Right lobe of liver (tissue), 6 donors: ENCODE results near the gene LAMC2. TPM values are rescaled to one million over a fixed set of nuclear protein-coding genes. Genes with fewer than 3 reads are reported as not detected.
A peak's percentile ranks its signal among the peaks of the same experiment; 100 is the strongest.

Experiments used
- ATAC-seq, 4 donors: fragments of 200-7000 bp; cut with Tn5 transposase; one replicate each; pipeline ENCODE4 v1.9.1; 2020; ENCODE audit warnings: mild to moderate bottlenecking in 4 of 4, moderate library complexity in 4 of 4
- DNase-seq, 3 donors: peaks; one replicate each; pipeline ENCODE4 v3.0.0-alpha.2; 2020
- H3K27ac ChIP-seq, 3 donors: fragments of 200-600 bp; one replicate each; pipeline ENCODE4 v1.8.0; 2022
- H3K27me3 ChIP-seq, 2 donors: fragments of 200-600 bp; one replicate each; pipeline ENCODE4 v1.8.0; 2022
- H3K36me3 ChIP-seq, 4 donors: fragments of 200-600 bp; sonication (generic) in 1 of 4; one replicate each; pipeline versions ENCODE4 v1.5.1 to v1.8.0; 2017 to 2022; ENCODE audit warnings: control low read depth in 1 of 4
- H3K4me1 ChIP-seq, 4 donors: fragments of 200-600 bp; sonication (generic) in 1 of 4; one replicate each; pipeline versions ENCODE4 v1.5.1 to v1.8.0; 2017 to 2022; ENCODE audit warnings: control low read depth in 1 of 4
- H3K4me3 ChIP-seq, 3 donors: fragments of 200-600 bp; one replicate each; pipeline ENCODE4 v1.8.0; 2022
- H3K9me3 ChIP-seq, 4 donors: fragments of 200-600 bp; sonication (generic) in 1 of 4; one replicate each; pipeline versions ENCODE4 v1.5.1 to v1.8.0; 2017 to 2022; ENCODE audit warnings: control low read depth in 1 of 4
- POLR2A ChIP-seq: fragments of 450-650 bp; IDR thresholded peaks from one replicate; pipeline ENCODE4 v1.6.1; 2017; ENCODE audit warnings: antibody characterized with exemption, mild to moderate bottlenecking
- WGBS: methylation state at CpG from one replicate; pipeline ENCODE4 v1.1.6; 2018; ENCODE audit warnings: low coverage, low lambda C conversion rate; ENCODE audit not compliant: insufficient coverage; ENCODE audit errors: missing lambda C conversion rate; 5-methylcytosine and 5-hydroxymethylcytosine counted together
- intact Hi-C, 2 donors: fragments of 100-400 bp; cut with DNase I; formaldehyde crosslinking; loops; one replicate each; pipeline versions ENCODE4 v1.11.2 to v1.14.1; 2022
- total RNA-seq, 6 experiments: library from RNA; depleted of rRNA in 2 of 6; stranded (reverse); fragments of >200 nt in 2 of 6; fragmentation: NEBNext Ultra II Directional in 3 of 6; extraction: Animal tissue kit (Norgen Biotek cat#: 25700) in 3 of 6; gene quantifications; one replicate each; pipeline versions ENCODE4 v1.1.0 to v1.2.4, GENCODE V29; 2016 to 2023
- TF ChIP-seq, protein P1 (sequence below), 4 donors: fragments of 200-600 bp in 3 of 4; fragments of 450-650 bp in 1 of 4; IDR thresholded peaks; one replicate each; pipeline versions ENCODE4 v1.5.1 to v1.8.0; 2016 to 2022; ENCODE audit warnings: antibody characterized with exemption in 4 of 4, mild to moderate bottlenecking in 2 of 4
- donor health status: DM: no; HTN: yes; CAD: no.
- donor health status: DM: no; HTN: no; CAD: no.
- donor health status: DM: no; HTN: no; CAD: no.
- donor health status: DM: no; HTN: yes; CAD: no.
- donor health status: DM: no; HTN: yes; CAD: no.

The LAMC2 gene
- total RNA-seq, 6 experiments from 2014 or later = 0.17 to 1.5 (median 0.49) TPM

GRCh38 chr1:183218027-183218618 is 32.1 kb downstream of the LAMC2 start:
- no peaks in the 10 kb centered on the region for H3K4me1 ChIP-seq
- no peaks in the 10 kb centered on the region for H3K36me3 ChIP-seq
- no peaks in the 10 kb centered on the region for H3K27me3 ChIP-seq
- intact Hi-C loops = no loop called here
- ATAC-seq (no peak), DNase-seq (no peak)
- no peak overlapping the region for H3K4me3 ChIP-seq
- WGBS = 74% methylated on average over 14 of the region's 14 CpGs
- no peaks in the 10 kb centered on the region for H3K9me3 ChIP-seq
- TF ChIP-seq, protein P1, sequence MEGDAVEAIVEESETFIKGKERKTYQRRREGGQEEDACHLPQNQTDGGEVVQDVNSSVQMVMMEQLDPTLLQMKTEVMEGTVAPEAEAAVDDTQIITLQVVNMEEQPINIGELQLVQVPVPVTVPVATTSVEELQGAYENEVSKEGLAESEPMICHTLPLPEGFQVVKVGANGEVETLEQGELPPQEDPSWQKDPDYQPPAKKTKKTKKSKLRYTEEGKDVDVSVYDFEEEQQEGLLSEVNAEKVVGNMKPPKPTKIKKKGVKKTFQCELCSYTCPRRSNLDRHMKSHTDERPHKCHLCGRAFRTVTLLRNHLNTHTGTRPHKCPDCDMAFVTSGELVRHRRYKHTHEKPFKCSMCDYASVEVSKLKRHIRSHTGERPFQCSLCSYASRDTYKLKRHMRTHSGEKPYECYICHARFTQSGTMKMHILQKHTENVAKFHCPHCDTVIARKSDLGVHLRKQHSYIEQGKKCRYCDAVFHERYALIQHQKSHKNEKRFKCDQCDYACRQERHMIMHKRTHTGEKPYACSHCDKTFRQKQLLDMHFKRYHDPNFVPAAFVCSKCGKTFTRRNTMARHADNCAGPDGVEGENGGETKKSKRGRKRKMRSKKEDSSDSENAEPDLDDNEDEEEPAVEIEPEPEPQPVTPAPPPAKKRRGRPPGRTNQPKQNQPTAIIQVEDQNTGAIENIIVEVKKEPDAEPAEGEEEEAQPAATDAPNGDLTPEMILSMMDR (IDR thresholded peaks at IDR 0.05) = no peak
- TF ChIP-seq POLR2A = no peak
- no peak overlapping the region for H3K27ac ChIP-seq

GRCh38 chr1:183218971-183219615 is 33.0 kb downstream of the LAMC2 start:
- intact Hi-C loops = no loop called here
- no peaks in the 10 kb centered on the region for H3K36me3 ChIP-seq
- H3K27me3 ChIP-seq = no peaks in the 10 kb centered on the region
- no peak for TF ChIP-seq POLR2A
- TF ChIP-seq, protein P1 (IDR thresholded peaks at IDR 0.05) = no peak
- no peaks in the 10 kb centered on the region for H3K9me3 ChIP-seq
- no peak for DNase-seq
- no peak overlapping the region for H3K4me3 ChIP-seq
- H3K4me1 ChIP-seq = no peaks in the 10 kb centered on the region
- peak in 2 of 4 donors; percentile 35 to 52 for ATAC-seq
- WGBS = 40% methylated on average over 4 of the region's 5 CpGs
- H3K27ac ChIP-seq = no peak overlapping the region

DNA sequence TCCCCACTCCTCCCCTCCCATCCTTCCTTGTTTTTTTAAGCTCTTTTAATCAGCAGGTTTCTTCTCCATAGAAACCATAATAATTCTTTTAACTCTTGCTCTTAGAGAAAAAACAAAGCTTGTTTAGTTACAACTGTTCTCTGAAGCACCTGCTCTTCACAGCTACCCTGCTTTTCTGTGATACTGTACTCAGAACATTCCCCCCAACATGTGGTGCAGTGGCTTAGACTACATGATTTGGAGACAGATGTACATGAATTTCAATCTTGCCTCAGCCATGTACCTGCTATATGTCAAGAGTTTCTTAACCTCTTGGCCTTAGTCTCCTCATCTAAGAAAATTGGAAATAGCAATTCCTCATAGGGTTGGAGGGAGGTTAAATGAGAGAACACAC is 33.5 kb downstream of the LAMC2 start:
- Histone ChIP-seq H3K36me3 (no peaks in the 10 kb centered on the region), H3K4me3 (no peak overlapping the region), H3K27me3 (no peaks in the 10 kb centered on the region), H3K27ac (no peak overlapping the region), H3K4me1 (no peaks in the 10 kb centered on the region), H3K9me3 (no peaks in the 10 kb centered on the region)
- no peak for TF ChIP-seq POLR2A
- TF ChIP-seq, protein P1 (IDR thresholded peaks at IDR 0.05) = no peak
- ATAC-seq (no peak), DNase-seq (no peak)
- intact Hi-C loops = loop anchor here in 1 of 2 donors (10.0 kb wide), 1 partner anchor 255 kb away; no protein-coding TSS in a partner anchor

GRCh38 chr1:183222909-183223308 is 36.8 kb downstream of the LAMC2 start:
- Histone ChIP-seq H3K4me1 (no peaks in the 10 kb centered on the region), H3K27ac (no peak overlapping the region), H3K36me3 (no peaks in the 10 kb centered on the region), H3K27me3 (no peaks in the 10 kb centered on the region), H3K9me3 (no peaks in the 10 kb centered on the region), H3K4me3 (no peak overlapping the region)
- no peak for TF ChIP-seq POLR2A
- TF ChIP-seq, protein P1 (IDR thresholded peaks at IDR 0.05) = no peak
- intact Hi-C loops = loop anchor here in 1 of 2 donors (10.0 kb wide), 1 partner anchor 258 kb away; no protein-coding TSS in a partner anchor
- WGBS = 43% methylated on average over 1 of the region's 3 CpGs
- ATAC-seq = peak in 3 of 4 donors; percentile 26 to 68 (median 28)
- DNase-seq = no peak
